Transverse colon (tissue), 4 donors: ENCODE data around the gene FAHD1. TPM values are rescaled to one million over a fixed set of nuclear protein-coding genes. Genes with fewer than 3 reads are reported as not detected.
A peak's percentile ranks its signal among the peaks of the same experiment; 100 is the strongest.

Experiments
- DNase-seq: peaks from one replicate; pipeline ENCODE4 v3.0.0-alpha.2; 2019
- H3K27ac ChIP-seq, 4 donors: fragments of 200-600 bp; sonication (generic); 2 replicates each; pipeline ENCODE4 v1.5.1; 2016 to 2018; ENCODE audit warnings: inconsistent platforms in 4 of 4
- H3K27me3 ChIP-seq: fragments of 200-600 bp; sonication (generic); 2 replicates; pipeline ENCODE4 v1.5.1; 2017; ENCODE audit warnings: inconsistent platforms
- H3K36me3 ChIP-seq, 4 donors: fragments of 200-600 bp; sonication (generic); 2 replicates each; pipeline ENCODE4 v1.5.1; 2017 to 2019; ENCODE audit warnings: inconsistent platforms in 4 of 4
- H3K4me1 ChIP-seq, 4 donors: fragments of 200-600 bp; sonication (generic); 2 replicates each; pipeline ENCODE4 v1.5.1; 2017 to 2020; ENCODE audit warnings: inconsistent platforms in 4 of 4
- H3K4me3 ChIP-seq, 4 donors: fragments of 200-600 bp; sonication (generic); 1 replicate in 1 of 4; 2 replicates in 3 of 4; pipeline versions ENCODE4 v1.5.1 to v1.6.1; 2017 to 2019; ENCODE audit warnings: inconsistent platforms in 4 of 4
- H3K9me3 ChIP-seq, 2 donors: fragments of 200-600 bp; sonication (generic); 2 replicates each; pipeline ENCODE4 v1.5.1; 2017 to 2019; ENCODE audit warnings: inconsistent platforms in 2 of 2
- CTCF ChIP-seq, 5 experiments: fragments of 200-600 bp in 3 of 5; fragments of 450-650 bp in 2 of 5; sonication (generic) in 3 of 5; IDR thresholded peaks; 1 replicate in 2 of 5; 2 replicates in 3 of 5; pipeline ENCODE4 v1.5.1; 2016 to 2017; ENCODE audit warnings: antibody characterized with exemption in 5 of 5, inconsistent platforms in 3 of 5, mild to moderate bottlenecking in 2 of 5, moderate library complexity in 1 of 5
- EP300 ChIP-seq: sonication (generic); formaldehyde crosslinking; IDR thresholded peaks from one replicate; pipeline ENCODE4 v1.6.1; 2017; ENCODE audit warnings: antibody characterized with exemption, low read depth
- POLR2A ChIP-seq: fragments of 450-650 bp; IDR thresholded peaks from one replicate; pipeline ENCODE4 v1.6.1; 2016; ENCODE audit warnings: antibody characterized with exemption, mild to moderate bottlenecking, moderate library complexity
- POLR2AphosphoS5 ChIP-seq, 3 donors: sonication (generic); formaldehyde crosslinking; IDR thresholded peaks; one replicate each; pipeline ENCODE4 v1.6.1; 2016; ENCODE audit warnings: antibody characterized with exemption in 3 of 3
- WGBS, 2 donors: methylation state at CpG; one replicate each; pipeline ENCODE4 v1.1.5; 2018; ENCODE audit warnings: low coverage in 1 of 2; 5-methylcytosine and 5-hydroxymethylcytosine counted together
- in situ Hi-C, 4 donors: fragments of 200-750 bp; cut with MboI; loops; one replicate each; pipeline versions ENCODE4 v1.15.0 to v1.15.1; 2017; ENCODE audit warnings: low sequenced_read_pairs in 3 of 4, low pct_ligation_motif_present in 1 of 4, low pct_unique_long_range_greater_than_20kb in 1 of 4
- intact Hi-C: fragments of 100-400 bp; cut with DNase I; formaldehyde crosslinking; loops from one replicate; pipeline ENCODE4 v1.15.1; 2023; ENCODE audit warnings: low total_unique reads
- total RNA-seq, 4 donors: library from RNA; depleted of rRNA; stranded (reverse); fragments of >200 nt; gene quantifications; one replicate each; pipeline ENCODE4 v1.1.0, GENCODE V29; 2016

The FAHD1 gene
- total RNA-seq, 4 donors from 2014 or later = 88.0 to 149 (median 104) TPM

GRCh38 chr16:1800701-1801100 lies 26.3 kb upstream of the FAHD1 start:
- in situ Hi-C loops = no loop called here
- 77 to 79% methylated on average over 8 to 10 of the region's 10 CpGs for WGBS, 2 donors
- H3K27me3 ChIP-seq = no peaks in the 10 kb centered on the region
- TF ChIP-seq EP300 (no peak), CTCF (IDR thresholded peaks at IDR 0.05) (no peak), POLR2AphosphoS5 (IDR thresholded peaks at IDR 0.05) (no peak), POLR2A (no peak)
- no peak for DNase-seq
- intact Hi-C loops = no loop called here
- H3K27ac ChIP-seq = no peak overlapping the region
- H3K4me1 ChIP-seq = no peaks in the 10 kb centered on the region
- H3K36me3 ChIP-seq = no peaks in the 10 kb centered on the region
- no peak overlapping the region for H3K4me3 ChIP-seq
- peaks cover 0 to 6% of the 10 kb centered on the region in 2 donors for H3K9me3 ChIP-seq

GRCh38 chr16:1807626-1808025 lies 19.4 kb upstream of the FAHD1 start:
- DNase-seq = no peak
- no peak overlapping the region for H3K4me3 ChIP-seq
- in situ Hi-C loops = no loop called here

GRCh38 chr16:1808691-1809090 lies 18.3 kb upstream of the FAHD1 start:
- H3K36me3 ChIP-seq = peaks cover 0 to 25% (median 11%) of the 10 kb centered on the region in 4 donors
- WGBS, 2 donors = 86 to 100% methylated on average over 1 to 18 of the region's 18 CpGs
- intact Hi-C loops = no loop called here

More at GRCh38 chr16:1807626-1808025, 19.4 kb upstream of the FAHD1 start:
- no peak overlapping the region for H3K27ac ChIP-seq
- H3K27me3 ChIP-seq = no peaks in the 10 kb centered on the region
- intact Hi-C loops = no loop called here
- 85 to 95% methylated on average over 7 to 9 of the region's 10 CpGs for WGBS, 2 donors
- no peak for TF ChIP-seq POLR2AphosphoS5 (IDR thresholded peaks at IDR 0.05)
- TF ChIP-seq CTCF (IDR thresholded peaks at IDR 0.05) = no peak
- H3K4me1 ChIP-seq = peaks cover 0 to 2% (median 1%) of the 10 kb centered on the region in 4 donors
- no peaks in the 10 kb centered on the region for H3K9me3 ChIP-seq
- H3K36me3 ChIP-seq = peaks cover 0 to 25% (median 11%) of the 10 kb centered on the region in 4 donors

GRCh38 chr16:1809281-1809801 lies 17.7 kb upstream of the FAHD1 start:
- Histone ChIP-seq H3K27ac (no peak overlapping the region), H3K27me3 (no peaks in the 10 kb centered on the region), H3K9me3 (no peaks in the 10 kb centered on the region), H3K4me1 (peaks cover 0 to 8% (median 6%) of the 10 kb centered on the region in 4 donors), H3K36me3 (peaks cover 0 to 25% (median 11%) of the 10 kb centered on the region in 4 donors), H3K4me3 (no peak overlapping the region)
- no peak for TF ChIP-seq EP300
- TF ChIP-seq CTCF (IDR thresholded peaks at IDR 0.05) = no peak
- no peak for TF ChIP-seq POLR2AphosphoS5 (IDR thresholded peaks at IDR 0.05)
- no peak for TF ChIP-seq POLR2A
- peak; percentile 30 for DNase-seq
- 70 to 85% methylated on average over 4 to 24 of the region's 28 CpGs for WGBS, 2 donors
- intact Hi-C loops (no loop called here), in situ Hi-C loops (no loop called here)

More at GRCh38 chr16:1808691-1809090, 18.3 kb upstream of the FAHD1 start:
- Histone ChIP-seq H3K4me1 (peaks cover 0 to 8% (median 6%) of the 10 kb centered on the region in 4 donors), H3K27ac (no peak overlapping the region), H3K4me3 (no peak overlapping the region), H3K9me3 (no peaks in the 10 kb centered on the region), H3K27me3 (no peaks in the 10 kb centered on the region)
- in situ Hi-C loops = no loop called here
- DNase-seq = no peak
- no peak for TF ChIP-seq POLR2AphosphoS5 (IDR thresholded peaks at IDR 0.05)
- TF ChIP-seq CTCF (IDR thresholded peaks at IDR 0.05) = no peak
- no peak for TF ChIP-seq POLR2A
- TF ChIP-seq EP300 = no peak
